B cell (primary cell): ENCODE data around the gene PHF13.

Source experiments
- EZH2 ChIP-seq: IDR thresholded peaks from 2 replicates; pipeline ENCODE4 v1.6.1; 2012; ENCODE audit warnings: borderline replicate concordance, low read depth, mild to moderate bottlenecking, moderate library complexity, low read length; ENCODE audit not compliant: insufficient read depth, poor library complexity, severe bottlenecking
- TF ChIP-seq, protein P1 (sequence below): fragments of 200-600 bp; IDR thresholded peaks from one replicate; pipeline ENCODE4 v1.8.0; 2022; ENCODE audit warnings: antibody characterized with exemption, mild to moderate bottlenecking

DNA sequence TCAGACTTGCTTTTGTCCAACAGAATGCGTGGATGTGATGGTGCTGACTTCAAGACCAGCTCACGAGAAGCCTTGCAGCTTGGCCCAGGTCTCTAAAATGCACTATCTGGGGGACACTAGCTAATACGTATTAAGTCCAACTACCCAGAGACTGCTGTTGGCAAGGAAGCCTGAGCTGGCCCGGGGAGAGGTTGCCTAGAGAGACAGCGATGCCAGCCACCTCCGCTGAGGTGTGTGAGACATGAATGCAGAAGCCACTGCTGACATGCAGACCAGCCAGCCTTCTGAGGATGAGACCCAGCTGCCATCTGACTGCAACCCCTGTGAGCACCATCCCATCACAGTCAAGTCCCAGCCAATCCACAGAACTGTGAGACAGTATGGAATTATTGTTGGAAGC, 43.6 kb downstream of the PHF13 start:
- TF ChIP-seq, protein P1, sequence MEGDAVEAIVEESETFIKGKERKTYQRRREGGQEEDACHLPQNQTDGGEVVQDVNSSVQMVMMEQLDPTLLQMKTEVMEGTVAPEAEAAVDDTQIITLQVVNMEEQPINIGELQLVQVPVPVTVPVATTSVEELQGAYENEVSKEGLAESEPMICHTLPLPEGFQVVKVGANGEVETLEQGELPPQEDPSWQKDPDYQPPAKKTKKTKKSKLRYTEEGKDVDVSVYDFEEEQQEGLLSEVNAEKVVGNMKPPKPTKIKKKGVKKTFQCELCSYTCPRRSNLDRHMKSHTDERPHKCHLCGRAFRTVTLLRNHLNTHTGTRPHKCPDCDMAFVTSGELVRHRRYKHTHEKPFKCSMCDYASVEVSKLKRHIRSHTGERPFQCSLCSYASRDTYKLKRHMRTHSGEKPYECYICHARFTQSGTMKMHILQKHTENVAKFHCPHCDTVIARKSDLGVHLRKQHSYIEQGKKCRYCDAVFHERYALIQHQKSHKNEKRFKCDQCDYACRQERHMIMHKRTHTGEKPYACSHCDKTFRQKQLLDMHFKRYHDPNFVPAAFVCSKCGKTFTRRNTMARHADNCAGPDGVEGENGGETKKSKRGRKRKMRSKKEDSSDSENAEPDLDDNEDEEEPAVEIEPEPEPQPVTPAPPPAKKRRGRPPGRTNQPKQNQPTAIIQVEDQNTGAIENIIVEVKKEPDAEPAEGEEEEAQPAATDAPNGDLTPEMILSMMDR, result no peak
- TF ChIP-seq EZH2, result no peak
